Tibial nerve (tissue), 4 donors: ENCODE results near the gene ISG15.

ENCODE experiments used
- EP300 ChIP-seq, 2 donors: sonication (generic); formaldehyde crosslinking; IDR thresholded peaks; one replicate each; pipeline ENCODE4 v1.6.1; 2017; ENCODE audit warnings: antibody characterized with exemption in 2 of 2, mild to moderate bottlenecking in 1 of 2
- POLR2A ChIP-seq, 2 donors: fragments of 450-650 bp; IDR thresholded peaks; one replicate each; pipeline ENCODE4 v1.6.1; 2017; ENCODE audit warnings: antibody characterized with exemption in 2 of 2, mild to moderate bottlenecking in 2 of 2, moderate library complexity in 2 of 2
- TF ChIP-seq, protein P1 (sequence below), 5 experiments: fragments of 200-600 bp in 3 of 5; fragments of 450-650 bp in 2 of 5; sonication (generic) in 3 of 5; IDR thresholded peaks; one replicate each; pipeline ENCODE4 v1.5.1; 2016 to 2019; ENCODE audit warnings: antibody characterized with exemption in 5 of 5, mild to moderate bottlenecking in 3 of 5, moderate library complexity in 2 of 5

DNA sequence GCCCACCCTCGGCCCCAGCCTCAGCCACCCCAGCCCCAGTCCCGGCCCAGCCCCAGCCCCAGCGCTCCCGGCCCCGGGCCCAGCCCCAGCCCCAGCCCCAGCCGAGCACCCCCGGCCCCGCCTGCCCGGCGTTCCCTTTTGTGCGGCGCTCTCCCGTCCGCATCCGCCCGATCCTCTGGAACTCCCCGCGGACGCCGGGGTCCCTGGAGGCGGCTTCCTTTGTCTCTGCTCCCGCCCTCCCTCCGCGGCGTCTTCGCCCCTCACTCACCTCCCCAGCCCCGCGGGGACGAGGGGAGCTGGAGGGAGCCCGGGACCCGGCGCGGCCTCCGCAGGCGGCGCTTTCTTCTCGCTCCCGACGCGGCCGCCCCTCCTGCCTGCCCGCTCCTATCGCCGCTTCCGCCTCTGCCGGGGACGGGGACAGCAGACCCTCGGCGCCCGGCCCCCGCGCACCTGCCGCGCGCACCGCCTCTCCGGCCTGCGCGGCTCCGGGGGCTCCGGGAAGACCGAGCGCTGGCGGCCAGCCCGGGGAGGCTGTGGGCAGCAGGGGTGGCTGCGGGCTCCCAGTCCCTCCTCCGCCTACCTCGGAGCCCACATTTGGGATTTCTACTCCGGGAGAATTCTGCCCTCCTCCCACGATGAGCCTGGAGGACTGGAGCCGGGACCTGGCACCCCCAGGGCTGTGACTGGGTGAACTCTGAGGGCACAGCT lies 20.6 kb downstream of the ISG15 start:
- TF ChIP-seq, protein P1, sequence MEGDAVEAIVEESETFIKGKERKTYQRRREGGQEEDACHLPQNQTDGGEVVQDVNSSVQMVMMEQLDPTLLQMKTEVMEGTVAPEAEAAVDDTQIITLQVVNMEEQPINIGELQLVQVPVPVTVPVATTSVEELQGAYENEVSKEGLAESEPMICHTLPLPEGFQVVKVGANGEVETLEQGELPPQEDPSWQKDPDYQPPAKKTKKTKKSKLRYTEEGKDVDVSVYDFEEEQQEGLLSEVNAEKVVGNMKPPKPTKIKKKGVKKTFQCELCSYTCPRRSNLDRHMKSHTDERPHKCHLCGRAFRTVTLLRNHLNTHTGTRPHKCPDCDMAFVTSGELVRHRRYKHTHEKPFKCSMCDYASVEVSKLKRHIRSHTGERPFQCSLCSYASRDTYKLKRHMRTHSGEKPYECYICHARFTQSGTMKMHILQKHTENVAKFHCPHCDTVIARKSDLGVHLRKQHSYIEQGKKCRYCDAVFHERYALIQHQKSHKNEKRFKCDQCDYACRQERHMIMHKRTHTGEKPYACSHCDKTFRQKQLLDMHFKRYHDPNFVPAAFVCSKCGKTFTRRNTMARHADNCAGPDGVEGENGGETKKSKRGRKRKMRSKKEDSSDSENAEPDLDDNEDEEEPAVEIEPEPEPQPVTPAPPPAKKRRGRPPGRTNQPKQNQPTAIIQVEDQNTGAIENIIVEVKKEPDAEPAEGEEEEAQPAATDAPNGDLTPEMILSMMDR (IDR thresholded peaks at IDR 0.05): no peak
- no peak for TF ChIP-seq POLR2A (IDR thresholded peaks at IDR 0.05)
- no peak for TF ChIP-seq EP300 (IDR thresholded peaks at IDR 0.05)
